Calu3 (cell line): ENCODE results near the gene ROBO2. TPM values are rescaled to one million over a fixed set of nuclear protein-coding genes. Genes with fewer than 3 reads are reported as not detected.

ENCODE experiments used
- BruUV-seq: library from RNA; stranded (reverse); fragments of 400-500 nt; replicated peaks from 2 replicates; lab custom pipeline; 2021; lab: Mats Ljungman, UMichigan
- CTCF ChIA-PET: fragments of 300-600 bp; sonication (Branson Sonifier 250); formaldehyde crosslinking; loops from one replicate; lab custom pipeline; 2022; ENCODE audit warnings: antibody characterized with exemption; lab: Charles Lee
- DNase-seq: peaks from one replicate; pipeline ENCODE4 v3.0.0; 2022
- H3K27ac Mint-ChIP-seq: one replicate; pipeline ENCODE4 v1.8.0; 2022; ENCODE audit warnings: mixed read lengths; ENCODE audit not compliant: unreplicated experiment
- H3K27me3 Mint-ChIP-seq: one replicate; pipeline ENCODE4 v1.8.0; 2022; ENCODE audit warnings: mixed read lengths; ENCODE audit not compliant: unreplicated experiment
- H3K36me3 Mint-ChIP-seq: one replicate; pipeline ENCODE4 v1.8.0; 2022; ENCODE audit warnings: mild to moderate bottlenecking, moderate library complexity, mixed read lengths; ENCODE audit not compliant: insufficient read depth, unreplicated experiment
- H3K4me1 Mint-ChIP-seq: one replicate; pipeline ENCODE4 v1.8.0; 2022; ENCODE audit warnings: mild to moderate bottlenecking, low read depth, mixed read lengths; ENCODE audit not compliant: unreplicated experiment
- H3K4me3 Mint-ChIP-seq: one replicate; pipeline ENCODE4 v1.8.0; 2022; ENCODE audit warnings: mild to moderate bottlenecking, low read depth, moderate library complexity, mixed read lengths; ENCODE audit not compliant: unreplicated experiment
- H3K9me3 Mint-ChIP-seq: one replicate; pipeline ENCODE4 v1.8.0; 2022; ENCODE audit warnings: low read depth, mixed read lengths; ENCODE audit not compliant: unreplicated experiment
- CTCF ChIP-seq: fragments of 200-600 bp; IDR thresholded peaks from one replicate; pipeline ENCODE4 v1.8.0; 2022; ENCODE audit warnings: antibody characterized with exemption; ENCODE audit not compliant: unreplicated experiment
- intact Hi-C: fragments of 100-400 bp; cut with micrococcal nuclease; formaldehyde crosslinking; loops from one replicate; pipeline ENCODE4 v1.10.0; 2022; ENCODE audit not compliant: unreplicated experiment
- total RNA-seq: library from RNA; stranded (reverse); gene quantifications from 2 replicates; pipeline ENCODE4 v1.2.3, GENCODE V29; 2022

ROBO2 gene
- total RNA-seq, 1 experiment from 2014 or later = not detected

GRCh38 chr3:77042343-77042742, 2.4 kb downstream of the ROBO2 start:
- Mint-ChIP-seq H3K4me1 (no peaks in the 10 kb centered on the region), H3K9me3 (peaks cover 3% of the 10 kb centered on the region), H3K36me3 (peaks cover 5% of the 10 kb centered on the region), H3K27me3 (peaks cover 49% of the 10 kb centered on the region), H3K27ac (no peak overlapping the region), H3K4me3 (no peak overlapping the region)
- BruUV-seq = no TSS peak
- intact Hi-C loops = no loop called here
- TF ChIP-seq CTCF = no peak
- CTCF ChIA-PET = no interaction called here
- no peak for DNase-seq

- intact Hi-C loops = no loop called here
- no TSS peak for BruUV-seq
- CTCF ChIA-PET = no interaction called here
- no peak overlapping the region for H3K4me3 Mint-ChIP-seq
- H3K36me3 Mint-ChIP-seq = peaks cover 5% of the 10 kb centered on the region
- H3K27me3 Mint-ChIP-seq = peaks cover 49% of the 10 kb centered on the region
- no peak for TF ChIP-seq CTCF
- H3K4me1 Mint-ChIP-seq = no peaks in the 10 kb centered on the region
- H3K27ac Mint-ChIP-seq = no peak overlapping the region
- H3K9me3 Mint-ChIP-seq = peaks cover 3% of the 10 kb centered on the region
- DNase-seq = no peak
Measured at GRCh38 chr3:77042882-77043281, 3.0 kb downstream of the ROBO2 start.

- peaks cover 3% of the 10 kb centered on the region for H3K9me3 Mint-ChIP-seq
- no peaks in the 10 kb centered on the region for H3K4me1 Mint-ChIP-seq
- CTCF ChIA-PET = no interaction called here
- no peak for DNase-seq
- no peak overlapping the region for H3K27ac Mint-ChIP-seq
- H3K4me3 Mint-ChIP-seq = no peak overlapping the region
- BruUV-seq = no TSS peak
- TF ChIP-seq CTCF = no peak
- H3K36me3 Mint-ChIP-seq = no peaks in the 10 kb centered on the region
- intact Hi-C loops = no loop called here
- peaks cover 25% of the 10 kb centered on the region for H3K27me3 Mint-ChIP-seq
Measured at GRCh38 chr3:77045686-77046085, 5.8 kb downstream of the ROBO2 start.

- Mint-ChIP-seq H3K27ac (no peak overlapping the region), H3K4me1 (no peaks in the 10 kb centered on the region), H3K36me3 (no peaks in the 10 kb centered on the region), H3K4me3 (no peak overlapping the region), H3K9me3 (peaks cover 3% of the 10 kb centered on the region), H3K27me3 (peaks cover under 1% of the 10 kb centered on the region)
- intact Hi-C loops = no loop called here
- BruUV-seq = no TSS peak
- CTCF ChIA-PET = no interaction called here
- TF ChIP-seq CTCF = no peak
- no peak for DNase-seq
Measured at GRCh38 chr3:77048186-77048585, 8.3 kb downstream of the ROBO2 start.
